Duodenal mucosa (tissue), 2 donors: ENCODE measurements around the gene SERPINA7.
"Not testable (repeated sequence)": the region's sequence is repeated elsewhere in the genome, so short reads cannot be mapped to it uniquely, and the experiment has no call there.

Experiments used
- H3K27ac ChIP-seq: one replicate; pipeline ENCODE4 v1.7.0; 2013; ENCODE audit warnings: low read depth, low read length
- H3K27me3 ChIP-seq, 2 donors: one replicate each; pipeline ENCODE4 v1.7.0; 2013; ENCODE audit warnings: low read length in 2 of 2, control low read depth in 1 of 2; ENCODE audit not compliant: insufficient read depth in 2 of 2, control insufficient read depth in 1 of 2
- H3K36me3 ChIP-seq, 2 donors: one replicate each; pipeline ENCODE4 v1.7.0; 2013; ENCODE audit warnings: low read length in 2 of 2, control low read depth in 1 of 2; ENCODE audit not compliant: insufficient read depth in 2 of 2, control insufficient read depth in 1 of 2
- H3K4me1 ChIP-seq, 2 donors: one replicate each; pipeline ENCODE4 v1.7.0; 2013; ENCODE audit warnings: low read length in 2 of 2, control low read depth in 1 of 2; ENCODE audit not compliant: insufficient read depth in 2 of 2, control insufficient read depth in 1 of 2
- H3K4me3 ChIP-seq, 2 donors: one replicate each; pipeline ENCODE4 v1.7.0; 2013; ENCODE audit warnings: low read length in 2 of 2, low read depth in 1 of 2
- H3K9ac ChIP-seq, 2 donors: one replicate each; pipeline ENCODE4 v1.7.0; 2013; ENCODE audit warnings: low read length in 2 of 2, low read depth in 1 of 2
- H3K9me3 ChIP-seq, 2 donors: one replicate each; pipeline ENCODE4 v1.7.0; 2013; ENCODE audit warnings: low read length in 2 of 2, control low read depth in 1 of 2; ENCODE audit not compliant: control insufficient read depth in 1 of 2

SERPINA7 gene

GRCh38 chrX:106014119-106014775 lies 24.3 kb downstream of the SERPINA7 start:
- no peaks in the 10 kb centered on the region for H3K36me3 ChIP-seq
- no peaks in the 10 kb centered on the region for H3K4me1 ChIP-seq
- H3K9me3 ChIP-seq: no peaks in the 10 kb centered on the region
- no peak overlapping the region for H3K27ac ChIP-seq
- no peak overlapping the region for H3K4me3 ChIP-seq
- H3K27me3 ChIP-seq: no peaks in the 10 kb centered on the region
- no peak overlapping the region for H3K9ac ChIP-seq

GRCh38 chrX:106009145-106009544 lies 29.4 kb downstream of the SERPINA7 start:
- Histone ChIP-seq H3K4me3 (no peak overlapping the region), H3K36me3 (no peaks in the 10 kb centered on the region), H3K9me3 (no peaks in the 10 kb centered on the region), H3K9ac (no peak overlapping the region), H3K27me3 (no peaks in the 10 kb centered on the region), H3K4me1 (no peaks in the 10 kb centered on the region), H3K27ac (no peak overlapping the region)

GRCh38 chrX:106007815-106008214 lies 30.7 kb downstream of the SERPINA7 start:
- H3K36me3 ChIP-seq: no peaks in the 10 kb centered on the region
- H3K4me1 ChIP-seq: no peaks in the 10 kb centered on the region
- H3K27ac ChIP-seq: no peak overlapping the region
- H3K27me3 ChIP-seq: no peaks in the 10 kb centered on the region
- H3K9ac ChIP-seq: no peak overlapping the region
- H3K9me3 ChIP-seq: no peaks in the 10 kb centered on the region
- H3K4me3 ChIP-seq: no peak overlapping the region

GRCh38 chrX:106005684-106006083 lies 32.8 kb downstream of the SERPINA7 start:
- no peaks in the 10 kb centered on the region for H3K27me3 ChIP-seq

GRCh38 chrX:106000609-106001008 lies 37.9 kb downstream of the SERPINA7 start:
- H3K9ac ChIP-seq, H3K27ac ChIP-seq, H3K4me3 ChIP-seq, H3K27me3 ChIP-seq, H3K9me3 ChIP-seq, H3K4me1 ChIP-seq, H3K36me3 ChIP-seq: not testable (repeated sequence)

More at GRCh38 chrX:106005684-106006083, 32.8 kb downstream of the SERPINA7 start:
- Histone ChIP-seq H3K9me3 (no peaks in the 10 kb centered on the region), H3K27ac (no peak overlapping the region), H3K9ac (no peak overlapping the region), H3K36me3 (no peaks in the 10 kb centered on the region), H3K4me3 (no peak overlapping the region), H3K4me1 (no peaks in the 10 kb centered on the region)

GRCh38 chrX:106000203-106000602 lies 38.3 kb downstream of the SERPINA7 start:
- no peak overlapping the region for H3K27ac ChIP-seq
- no peaks in the 10 kb centered on the region for H3K36me3 ChIP-seq
- no peak overlapping the region for H3K9ac ChIP-seq
- no peaks in the 10 kb centered on the region for H3K9me3 ChIP-seq
- H3K4me3 ChIP-seq: no peak overlapping the region
- no peaks in the 10 kb centered on the region for H3K27me3 ChIP-seq
- H3K4me1 ChIP-seq: no peaks in the 10 kb centered on the region

GRCh38 chrX:105999294-105999693 lies 39.2 kb downstream of the SERPINA7 start:
- Histone ChIP-seq H3K4me1 (no peaks in the 10 kb centered on the region), H3K4me3 (no peak overlapping the region), H3K27ac (no peak overlapping the region), H3K9ac (no peak overlapping the region), H3K27me3 (no peaks in the 10 kb centered on the region), H3K36me3 (no peaks in the 10 kb centered on the region), H3K9me3 (no peaks in the 10 kb centered on the region)

GRCh38 chrX:105988487-105988886 lies 50.0 kb downstream of the SERPINA7 start:
- not testable (repeated sequence) for H3K9ac ChIP-seq, H3K9me3 ChIP-seq, H3K4me1 ChIP-seq, H3K27ac ChIP-seq, H3K27me3 ChIP-seq, H3K36me3 ChIP-seq, H3K4me3 ChIP-seq
